Kidney (tissue), 14 donors: ENCODE measurements around the gene ODC1. TPM values are rescaled to one million over a fixed set of nuclear protein-coding genes. Genes with fewer than 3 reads are reported as not detected.

Source experiments
- DNase-seq, 5 donors: peaks; one replicate each; pipeline ENCODE4 v3.0.0-alpha.2; 2013 to 2020
- FAIRE-seq: peaks from 2 replicates; lab custom pipeline; 2012; peaks lifted over from hg19 to GRCh38; lab: Jason Lieb, UNC
- H3K27ac ChIP-seq, 2 donors: one replicate each; pipeline ENCODE4 v1.7.0; 2013; ENCODE audit warnings: low read depth in 2 of 2, low read length in 2 of 2, inconsistent platforms in 1 of 2
- H3K27me3 ChIP-seq: one replicate; pipeline ENCODE4 v1.7.1; 2013; ENCODE audit warnings: low read length, inconsistent platforms; ENCODE audit not compliant: control insufficient read depth, insufficient read depth
- H3K36me3 ChIP-seq, 3 donors: one replicate each; pipeline versions ENCODE4 v1.7.0 to v1.7.1; 2013; ENCODE audit warnings: low read length in 3 of 3, control low read depth in 1 of 3, inconsistent platforms in 1 of 3; ENCODE audit not compliant: insufficient read depth in 3 of 3, control insufficient read depth in 2 of 3
- H3K4me1 ChIP-seq, 3 donors: one replicate each; pipeline versions ENCODE4 v1.7.0 to v1.7.1; 2013; ENCODE audit warnings: low read length in 3 of 3, inconsistent platforms in 1 of 3, low read depth in 1 of 3; ENCODE audit not compliant: control insufficient read depth in 2 of 3, insufficient read depth in 2 of 3
- H3K4me3 ChIP-seq, 3 donors: one replicate each; pipeline versions ENCODE4 v1.7.0 to v1.8.1; 2013; ENCODE audit warnings: low read length in 3 of 3, control low read depth in 1 of 3, inconsistent platforms in 1 of 3
- H3K9ac ChIP-seq, 3 donors: one replicate each; pipeline versions ENCODE4 v1.7.0 to v1.7.1; 2013; ENCODE audit warnings: low read length in 3 of 3, control low read depth in 1 of 3, inconsistent platforms in 1 of 3
- H3K9me3 ChIP-seq, 3 donors: one replicate each; pipeline versions ENCODE4 v1.7.0 to v1.7.1; 2013; ENCODE audit warnings: low read length in 3 of 3, control low read depth in 1 of 3, inconsistent platforms in 1 of 3; ENCODE audit not compliant: control insufficient read depth in 2 of 3, insufficient read depth in 1 of 3
- intact Hi-C: fragments of 100-400 bp; cut with DNase I; formaldehyde crosslinking; loops from one replicate; pipeline ENCODE4 v1.11.1; 2022
- polyA plus RNA-seq: library from polyadenylated mRNA; stranded (reverse); fragments of 350-450 nt; fragmentation: Illumina TruSeq; extraction: RNeasy Lipid Tissue Mini Kit (QIAGEN cat#74804); gene quantifications from one replicate; pipeline ENCODE4 v1.2.3, GENCODE V29; 2014; ENCODE audit warnings: low read depth, low replicate concordance; ENCODE audit not compliant: insufficient read depth
- total RNA-seq: library from RNA; stranded (reverse); fragmentation: NEBNext Ultra II Directional; extraction: Animal tissue kit (Norgen Biotek cat#: 25700); gene quantifications from one replicate; pipeline ENCODE4 v1.2.1, GENCODE V29; 2021
- TF ChIP-seq, protein P1 (sequence below): IDR thresholded peaks from 3 replicates; pipeline ENCODE4 v1.5.1; 2012; ENCODE audit warnings: mild to moderate bottlenecking, moderate library complexity, borderline replicate concordance; ENCODE audit not compliant: insufficient read depth; ENCODE audit errors: extremely low read depth
- donor health status: control.
- donor health status: control.
- donor health status: control.
- donor health status: control.
- donor health status: control.
- donor health status: DM: yes; HTN: yes; CAD: no.
- donor health status: Normal renal cell carcinoma (clear cell type).

Gene ODC1
- total and polyA plus RNA-seq, 2 donors from 2014 or later: 94.4 to 97.5 TPM

DNA sequence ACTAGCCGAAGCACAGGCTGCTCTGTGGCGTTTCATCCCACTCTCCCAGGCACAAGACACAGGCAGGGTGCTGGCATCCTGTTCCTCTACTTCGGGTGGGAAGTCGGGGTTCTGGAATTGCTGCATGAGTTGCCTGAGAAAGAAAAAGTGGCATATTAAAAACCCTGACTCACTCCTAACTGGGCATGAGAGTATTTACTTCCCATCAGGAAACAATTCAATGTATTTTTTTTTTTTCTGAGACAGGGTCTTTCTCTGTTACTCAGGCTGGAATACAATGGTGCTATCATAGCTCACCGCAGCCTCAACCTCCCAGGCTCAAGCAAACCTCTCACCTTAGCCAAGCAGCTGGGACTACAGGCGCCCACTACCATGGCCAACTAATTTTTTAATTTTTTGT lies 7.4 kb downstream of the ODC1 start:
- FAIRE-seq (no peak), DNase-seq (no peak)
- intact Hi-C loops: no loop called here
- Histone ChIP-seq H3K9ac (no peak overlapping the region), H3K27ac (no peak overlapping the region), H3K36me3 (peaks cover 21 to 61% (median 40%) of the 10 kb centered on the region in 3 donors), H3K4me3 (no peak overlapping the region), H3K9me3 (no peaks in the 10 kb centered on the region), H3K4me1 (peaks cover 0 to 7% (median 0%) of the 10 kb centered on the region in 3 donors), H3K27me3 (no peaks in the 10 kb centered on the region)
- TF ChIP-seq, protein P1, sequence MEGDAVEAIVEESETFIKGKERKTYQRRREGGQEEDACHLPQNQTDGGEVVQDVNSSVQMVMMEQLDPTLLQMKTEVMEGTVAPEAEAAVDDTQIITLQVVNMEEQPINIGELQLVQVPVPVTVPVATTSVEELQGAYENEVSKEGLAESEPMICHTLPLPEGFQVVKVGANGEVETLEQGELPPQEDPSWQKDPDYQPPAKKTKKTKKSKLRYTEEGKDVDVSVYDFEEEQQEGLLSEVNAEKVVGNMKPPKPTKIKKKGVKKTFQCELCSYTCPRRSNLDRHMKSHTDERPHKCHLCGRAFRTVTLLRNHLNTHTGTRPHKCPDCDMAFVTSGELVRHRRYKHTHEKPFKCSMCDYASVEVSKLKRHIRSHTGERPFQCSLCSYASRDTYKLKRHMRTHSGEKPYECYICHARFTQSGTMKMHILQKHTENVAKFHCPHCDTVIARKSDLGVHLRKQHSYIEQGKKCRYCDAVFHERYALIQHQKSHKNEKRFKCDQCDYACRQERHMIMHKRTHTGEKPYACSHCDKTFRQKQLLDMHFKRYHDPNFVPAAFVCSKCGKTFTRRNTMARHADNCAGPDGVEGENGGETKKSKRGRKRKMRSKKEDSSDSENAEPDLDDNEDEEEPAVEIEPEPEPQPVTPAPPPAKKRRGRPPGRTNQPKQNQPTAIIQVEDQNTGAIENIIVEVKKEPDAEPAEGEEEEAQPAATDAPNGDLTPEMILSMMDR: no peak

DNA sequence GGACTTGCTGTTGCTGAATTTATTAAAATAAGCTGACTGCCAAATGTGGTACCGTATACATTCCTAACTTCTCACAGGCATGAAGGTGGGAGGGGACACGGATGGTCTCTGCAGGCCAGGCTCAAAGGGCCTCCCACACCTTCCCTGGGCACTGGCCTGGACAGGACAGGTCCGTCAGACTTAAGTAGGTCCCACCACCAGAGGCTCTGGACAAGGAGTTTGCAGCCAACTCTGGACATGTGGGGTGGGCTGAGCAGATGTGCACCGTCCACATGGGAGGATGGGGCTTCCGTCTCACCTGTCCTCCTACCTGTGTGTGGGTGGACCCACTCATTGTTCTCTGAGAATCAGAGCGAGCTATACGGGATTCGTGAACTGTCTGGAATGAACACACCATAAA lies 8.2 kb downstream of the ODC1 start:
- peaks cover 21 to 61% (median 40%) of the 10 kb centered on the region in 3 donors for H3K36me3 ChIP-seq
- intact Hi-C loops: loop anchor here (10.0 kb wide), 1 partner anchor 365 kb away; no protein-coding TSS in a partner anchor
- DNase-seq (no peak), FAIRE-seq (no peak)
- H3K4me3 ChIP-seq: no peak overlapping the region
- TF ChIP-seq, protein P1: no peak
- peaks cover 0 to 1% (median 0%) of the 10 kb centered on the region in 3 donors for H3K4me1 ChIP-seq
- no peak overlapping the region for H3K27ac ChIP-seq
- no peaks in the 10 kb centered on the region for H3K27me3 ChIP-seq
- H3K9ac ChIP-seq: no peak overlapping the region
- H3K9me3 ChIP-seq: no peaks in the 10 kb centered on the region

- H3K9ac ChIP-seq: no peak overlapping the region
- H3K36me3 ChIP-seq: peaks cover 15 to 56% (median 37%) of the 10 kb centered on the region in 3 donors
- intact Hi-C loops: loop anchor here (10.0 kb wide), 1 partner anchor 365 kb away; no protein-coding TSS in a partner anchor
- H3K9me3 ChIP-seq: no peaks in the 10 kb centered on the region
- no peaks in the 10 kb centered on the region for H3K4me1 ChIP-seq
- no peak for FAIRE-seq
- H3K4me3 ChIP-seq: no peak overlapping the region
- no peak overlapping the region for H3K27ac ChIP-seq
- no peak for DNase-seq
- TF ChIP-seq, protein P1: no peak
- H3K27me3 ChIP-seq: no peaks in the 10 kb centered on the region
These were observed 8.8 kb downstream of the ODC1 start for GRCh38 chr2:10439185-10439879.
